ENCODE measurements around the gene STK4.

The STK4 gene

GRCh38 chr20:45105317-45105716 lies 139.0 kb downstream of the STK4 start:
- no peak for ATAC-seq (ENCODE audit: low read depth)
- H3K4me1 Mint-ChIP-seq, result peaks cover 7% of the 10 kb centered on the region
- no peak overlapping the region for H3K27ac Mint-ChIP-seq
- peaks cover 14% of the 10 kb centered on the region for H3K27me3 Mint-ChIP-seq
- H3K36me3 Mint-ChIP-seq, result no peaks in the 10 kb centered on the region
- no peaks in the 10 kb centered on the region for H3K9me3 Mint-ChIP-seq
- no peak overlapping the region for H3K4me3 Mint-ChIP-seq
- no peak for DNase-seq (ENCODE audit: low spot score in 2 of 2)

- DNase-seq (ENCODE audit: low spot score in 2 of 2) (no peak), ATAC-seq (ENCODE audit: low read depth) (no peak)
- no peaks in the 10 kb centered on the region for H3K9me3 Mint-ChIP-seq
- H3K4me1 Mint-ChIP-seq, result peaks cover 3% of the 10 kb centered on the region
- H3K4me3 Mint-ChIP-seq, result no peak overlapping the region
- no peaks in the 10 kb centered on the region for H3K36me3 Mint-ChIP-seq
- peaks cover 13% of the 10 kb centered on the region for H3K27me3 Mint-ChIP-seq
- no peak overlapping the region for H3K27ac Mint-ChIP-seq
These were observed 143.3 kb downstream of the STK4 start for GRCh38 chr20:45109634-45110033.

DNA sequence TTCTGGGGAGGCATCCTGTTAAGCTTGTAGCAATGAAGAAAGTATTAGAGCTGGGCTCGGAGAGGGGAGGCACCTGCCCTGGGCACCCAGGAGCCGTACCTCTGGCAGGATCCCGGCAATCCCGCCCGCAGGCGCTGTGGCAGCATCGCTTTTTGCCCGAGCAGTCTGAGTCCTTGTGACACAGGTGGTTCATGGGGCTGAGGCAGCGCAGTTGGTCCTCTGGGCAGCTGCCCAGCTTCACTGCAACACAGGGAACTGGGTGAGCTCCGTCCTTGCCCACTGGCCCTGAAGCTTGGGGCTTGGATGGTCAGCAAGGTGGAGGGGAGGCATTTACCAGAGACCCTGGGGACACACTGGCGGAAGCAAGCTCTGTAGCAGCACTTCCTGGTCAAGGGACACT lies 144.0 kb downstream of the STK4 start:
- peaks cover 11% of the 10 kb centered on the region for H3K27me3 Mint-ChIP-seq
- H3K27ac Mint-ChIP-seq, result no peak overlapping the region
- no peaks in the 10 kb centered on the region for H3K9me3 Mint-ChIP-seq
- DNase-seq (ENCODE audit: low spot score in 2 of 2) (no peak), ATAC-seq (ENCODE audit: low read depth) (no peak)
- H3K4me1 Mint-ChIP-seq, result peaks cover 6% of the 10 kb centered on the region
- H3K36me3 Mint-ChIP-seq, result no peaks in the 10 kb centered on the region
- no peak overlapping the region for H3K4me3 Mint-ChIP-seq

DNA sequence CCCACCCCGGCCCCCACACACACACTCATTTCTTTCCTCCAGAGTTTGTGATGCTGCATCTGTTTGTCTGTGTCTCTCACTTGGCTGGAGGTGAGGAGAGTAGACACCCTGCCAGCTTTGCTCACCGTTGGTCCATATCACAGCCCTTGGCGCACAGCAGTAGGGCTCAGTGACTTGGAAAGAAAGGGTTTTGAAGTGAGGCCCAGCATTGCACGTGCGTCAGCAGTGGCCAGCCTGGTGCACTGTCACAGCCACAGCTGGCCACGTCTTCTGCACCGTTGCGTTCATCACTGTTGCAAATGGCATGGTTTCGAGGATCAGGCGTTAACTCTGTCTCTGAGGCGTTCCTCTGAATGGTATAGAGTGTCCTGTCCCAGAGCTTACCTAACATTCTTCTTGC lies 145.0 kb downstream of the STK4 start:
- Mint-ChIP-seq H3K4me3 (no peak overlapping the region), H3K27ac (no peak overlapping the region), H3K9me3 (no peaks in the 10 kb centered on the region), H3K27me3 (peaks cover 11% of the 10 kb centered on the region), H3K36me3 (no peaks in the 10 kb centered on the region), H3K4me1 (peaks cover 6% of the 10 kb centered on the region)
- no peak for DNase-seq (ENCODE audit: low spot score in 2 of 2)
- ATAC-seq (ENCODE audit: low read depth), result no peak

DNA sequence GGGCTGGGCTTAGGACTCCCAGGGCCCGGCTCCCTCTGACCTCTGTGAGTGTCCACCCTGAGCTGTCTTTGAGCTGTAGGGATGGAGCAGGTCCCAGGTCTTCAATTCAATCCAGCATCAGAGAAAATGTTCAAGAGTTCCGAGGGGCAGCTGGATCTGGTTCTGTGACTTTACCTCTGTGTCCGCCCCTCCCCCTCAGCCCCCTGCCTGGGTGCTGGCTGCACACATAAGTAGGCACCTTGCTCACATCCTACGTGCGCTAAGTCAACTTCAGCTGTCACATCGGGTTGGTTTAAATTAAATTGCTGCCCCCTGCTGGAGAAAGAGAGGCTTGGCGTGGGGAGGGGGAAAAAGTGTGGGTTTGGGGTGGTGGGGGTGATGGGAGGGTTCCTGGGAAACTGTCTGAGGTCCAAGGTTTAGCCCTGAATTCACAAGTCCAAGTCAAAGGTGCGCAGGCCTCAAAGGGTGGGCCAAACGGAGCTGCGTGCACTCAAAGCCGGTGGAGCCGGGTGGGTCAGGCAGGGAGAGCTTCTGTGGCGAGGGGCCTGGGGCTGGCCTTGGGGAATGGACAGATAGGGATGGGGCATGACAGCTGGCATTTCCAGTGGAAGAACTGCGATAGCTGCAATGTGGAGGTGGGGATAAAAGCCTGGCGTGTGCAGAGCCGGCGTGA lies 145.6 kb downstream of the STK4 start:
- Mint-ChIP-seq H3K9me3 (no peaks in the 10 kb centered on the region), H3K4me3 (no peak overlapping the region), H3K27me3 (peaks cover 11% of the 10 kb centered on the region), H3K4me1 (peaks cover 6% of the 10 kb centered on the region), H3K27ac (no peak overlapping the region), H3K36me3 (no peaks in the 10 kb centered on the region)
- ATAC-seq (ENCODE audit: low read depth), result peak; percentile 19
- no peak for DNase-seq (ENCODE audit: low spot score in 2 of 2)

DNA sequence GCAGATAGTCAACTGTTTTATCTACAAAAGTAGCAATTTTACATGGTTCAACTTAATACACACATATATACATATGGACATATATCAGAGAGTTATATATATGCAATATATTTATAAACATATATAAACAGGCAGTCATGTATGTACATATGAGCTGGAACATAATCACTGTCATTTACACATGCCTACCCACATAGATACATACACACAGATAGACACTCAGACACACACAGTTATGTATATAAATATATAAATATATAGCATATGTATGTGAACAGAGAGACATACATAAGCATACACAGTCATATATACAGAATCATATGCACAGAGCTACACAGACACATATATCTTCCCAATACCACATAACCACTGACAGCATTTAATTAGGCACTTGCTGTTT lies 146.4 kb downstream of the STK4 start:
- Mint-ChIP-seq H3K4me1 (peaks cover 6% of the 10 kb centered on the region), H3K27ac (no peak overlapping the region), H3K4me3 (no peak overlapping the region), H3K36me3 (no peaks in the 10 kb centered on the region), H3K27me3 (peaks cover 12% of the 10 kb centered on the region), H3K9me3 (no peaks in the 10 kb centered on the region)
- ATAC-seq (ENCODE audit: low read depth) (no peak), DNase-seq (ENCODE audit: low spot score in 2 of 2) (no peak)

DNA sequence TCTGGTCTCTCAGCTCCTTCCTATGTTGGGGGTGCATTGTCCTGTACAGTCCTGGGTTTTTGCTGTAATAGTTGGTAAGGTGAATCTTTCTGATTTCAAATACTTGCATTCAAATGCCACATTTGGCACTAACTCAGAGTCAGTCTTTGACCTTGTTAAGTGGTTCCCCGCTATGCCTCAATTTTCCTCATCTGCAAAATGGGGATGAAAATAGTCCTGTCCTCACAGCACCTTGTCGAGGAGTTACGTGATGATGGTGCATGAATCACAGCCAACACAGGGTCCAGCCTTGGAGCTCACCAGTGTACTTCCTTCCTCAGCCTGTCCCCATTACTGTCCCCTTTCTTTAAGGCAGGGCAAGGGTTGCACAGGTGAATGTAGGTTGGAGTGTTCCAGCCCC lies 147.6 kb downstream of the STK4 start:
- Mint-ChIP-seq H3K27me3 (peaks cover 12% of the 10 kb centered on the region), H3K4me1 (peaks cover 6% of the 10 kb centered on the region), H3K27ac (no peak overlapping the region), H3K9me3 (no peaks in the 10 kb centered on the region), H3K36me3 (no peaks in the 10 kb centered on the region), H3K4me3 (no peak overlapping the region)
- ATAC-seq (ENCODE audit: low read depth) (no peak), DNase-seq (ENCODE audit: low spot score in 2 of 2) (no peak)

DNA sequence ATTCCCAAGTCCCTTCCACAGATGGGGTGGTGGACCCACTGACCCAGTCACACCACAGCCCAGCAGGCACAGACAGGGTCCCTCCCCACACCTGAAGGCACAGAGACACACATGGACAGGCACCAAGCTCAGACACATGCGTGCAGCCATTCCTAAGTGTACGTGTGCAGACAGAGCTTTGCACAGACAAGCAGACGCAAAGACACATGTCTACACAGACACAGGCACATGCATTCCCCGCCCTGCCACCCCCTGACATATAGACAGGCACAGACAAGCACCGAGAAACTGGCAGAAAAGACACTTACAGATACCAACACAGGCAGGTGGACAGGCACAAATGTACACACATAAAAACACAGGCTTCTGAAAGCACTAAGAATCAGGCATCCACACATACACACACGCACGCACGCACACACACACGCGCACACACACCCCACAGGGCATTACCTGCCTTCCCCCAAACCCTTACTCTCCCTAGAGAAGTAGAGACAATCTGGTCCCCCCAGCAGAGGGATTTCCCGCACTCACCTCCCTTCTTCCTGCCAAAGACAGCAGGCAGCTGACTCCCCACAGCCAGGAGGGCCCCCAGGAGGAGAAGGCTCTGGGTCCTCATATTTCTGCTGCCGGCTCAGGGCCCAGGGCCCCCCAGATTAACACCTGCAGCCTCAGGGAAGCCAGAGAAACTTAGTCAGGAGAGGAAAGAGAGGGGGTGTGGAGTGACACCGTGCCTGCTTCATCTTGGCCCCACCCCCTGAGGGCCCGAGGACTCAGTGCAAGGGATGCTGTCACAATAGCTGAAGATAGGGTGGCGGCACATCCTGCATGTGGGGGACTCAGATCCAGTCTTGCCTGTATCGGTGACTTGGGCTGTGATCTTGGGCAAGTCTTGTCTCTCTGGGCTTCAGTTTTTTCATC lies 148.4 kb downstream of the STK4 start, which contains the start of gene WFDC5:
TSS of gene WFDC5 (minus strand) at position 710 of the 921 bp plus-strand sequence. CDS start at position 619, 91 bp downstream.
- Mint-ChIP-seq H3K36me3 (no peaks in the 10 kb centered on the region), H3K9me3 (no peaks in the 10 kb centered on the region), H3K4me3 (no peak within 1 kb of the TSS), H3K27ac (no peak within 1 kb of the TSS), H3K4me1 (peaks cover 6% of the 10 kb centered on the region), H3K27me3 (peaks cover 11% of the 10 kb centered on the region)
- peak; percentile 34 for ATAC-seq (ENCODE audit: low read depth)
- DNase-seq (ENCODE audit: low spot score in 2 of 2), result no peak

DNA sequence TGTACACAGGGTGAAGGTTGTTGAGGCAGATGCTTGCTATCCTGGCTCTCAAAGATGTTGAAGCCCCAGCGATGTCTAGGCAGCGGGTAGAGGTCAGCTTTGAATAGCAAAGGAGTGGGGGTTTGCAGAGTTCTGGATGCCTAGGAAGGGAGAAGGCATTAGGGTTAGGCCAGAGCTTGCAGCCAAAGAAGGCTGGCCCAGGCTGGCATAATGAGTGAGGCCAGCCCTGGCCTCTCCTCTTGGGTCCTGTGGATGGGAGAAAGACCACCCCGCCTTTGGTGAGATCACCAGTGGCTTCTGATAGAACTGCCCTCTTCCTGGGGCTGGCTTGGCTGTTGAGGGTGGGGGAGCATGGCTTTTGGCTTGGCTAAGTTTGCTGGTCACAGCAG lies 149.1 kb downstream of the STK4 start:
- Mint-ChIP-seq H3K4me3 (no peak overlapping the region), H3K9me3 (no peaks in the 10 kb centered on the region), H3K27me3 (peaks cover 13% of the 10 kb centered on the region), H3K4me1 (peaks cover 6% of the 10 kb centered on the region), H3K36me3 (no peaks in the 10 kb centered on the region), H3K27ac (no peak overlapping the region)
- no peak for ATAC-seq (ENCODE audit: low read depth)
- no peak for DNase-seq (ENCODE audit: low spot score in 2 of 2)

- Mint-ChIP-seq H3K27ac (no peak overlapping the region), H3K9me3 (no peaks in the 10 kb centered on the region), H3K4me1 (peaks cover 6% of the 10 kb centered on the region), H3K27me3 (peaks cover 14% of the 10 kb centered on the region), H3K4me3 (no peak overlapping the region), H3K36me3 (no peaks in the 10 kb centered on the region)
- no peak for ATAC-seq (ENCODE audit: low read depth)
- DNase-seq (ENCODE audit: low spot score in 2 of 2), result no peak
These were observed 149.5 kb downstream of the STK4 start for GRCh38 chr20:45115829-45116228.

GRCh38 chr20:45117581-45117980 lies 151.3 kb downstream of the STK4 start:
- no peak overlapping the region for H3K27ac Mint-ChIP-seq
- H3K4me3 Mint-ChIP-seq, result no peak overlapping the region
- H3K9me3 Mint-ChIP-seq, result no peaks in the 10 kb centered on the region
- no peak for ATAC-seq (ENCODE audit: low read depth)
- H3K27me3 Mint-ChIP-seq, result peaks cover 13% of the 10 kb centered on the region
- H3K4me1 Mint-ChIP-seq, result peaks cover 6% of the 10 kb centered on the region
- no peaks in the 10 kb centered on the region for H3K36me3 Mint-ChIP-seq
- DNase-seq (ENCODE audit: low spot score in 2 of 2), result no peak

GRCh38 chr20:45118028-45118427 lies 151.7 kb downstream of the STK4 start:
- H3K4me3 Mint-ChIP-seq, result no peak overlapping the region
- no peaks in the 10 kb centered on the region for H3K36me3 Mint-ChIP-seq
- H3K27ac Mint-ChIP-seq, result no peak overlapping the region
- no peak for ATAC-seq (ENCODE audit: low read depth)
- no peaks in the 10 kb centered on the region for H3K9me3 Mint-ChIP-seq
- no peak for DNase-seq (ENCODE audit: low spot score in 2 of 2)
- H3K27me3 Mint-ChIP-seq, result peaks cover 16% of the 10 kb centered on the region
- H3K4me1 Mint-ChIP-seq, result peaks cover 6% of the 10 kb centered on the region

GRCh38 chr20:45119556-45120266 lies 153.4 kb downstream of the STK4 start:
- H3K36me3 Mint-ChIP-seq, result no peaks in the 10 kb centered on the region
- H3K27ac Mint-ChIP-seq, result no peak overlapping the region
- no peaks in the 10 kb centered on the region for H3K9me3 Mint-ChIP-seq
- H3K27me3 Mint-ChIP-seq, result peaks cover 14% of the 10 kb centered on the region
- H3K4me1 Mint-ChIP-seq, result peaks cover 2% of the 10 kb centered on the region
- ATAC-seq (ENCODE audit: low read depth) (no peak), DNase-seq (ENCODE audit: low spot score in 2 of 2) (no peak)
- H3K4me3 Mint-ChIP-seq, result no peak overlapping the region

GRCh38 chr20:45121388-45121787 lies 155.1 kb downstream of the STK4 start:
- no peak for DNase-seq (ENCODE audit: low spot score in 2 of 2)
- H3K27me3 Mint-ChIP-seq, result peaks cover 17% of the 10 kb centered on the region
- H3K4me3 Mint-ChIP-seq, result no peak overlapping the region
- ATAC-seq (ENCODE audit: low read depth), result no peak
- H3K9me3 Mint-ChIP-seq, result no peaks in the 10 kb centered on the region
- H3K4me1 Mint-ChIP-seq, result no peaks in the 10 kb centered on the region
- no peak overlapping the region for H3K27ac Mint-ChIP-seq
- H3K36me3 Mint-ChIP-seq, result no peaks in the 10 kb centered on the region

Data from memory B cell (primary cell).